Measurements from ENCODE around the gene SMIM14.

The SMIM14 gene

GRCh38 chr4:39502019-39502663 is 136.5 kb downstream of the SMIM14 start:
- DNase-seq (ENCODE audit: low read depth, low spot score): no peak

DNA sequence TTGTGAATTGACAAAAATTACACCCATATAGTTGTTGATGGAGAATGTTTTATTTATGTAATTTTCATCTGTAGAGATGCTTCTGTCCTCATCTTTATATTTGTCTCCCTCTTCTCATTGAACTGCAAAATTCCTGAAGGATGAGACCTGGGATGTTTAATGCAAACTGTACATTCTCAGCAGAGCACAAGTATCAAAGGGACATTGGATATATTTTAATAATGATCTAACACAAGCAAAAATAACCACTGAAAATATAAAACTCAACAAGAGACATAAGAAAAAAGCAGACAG is 140.0 kb downstream of the SMIM14 start:
- no peak for DNase-seq (ENCODE audit: low read depth, low spot score)

GRCh38 chr4:39497909-39498726 is 140.5 kb downstream of the SMIM14 start:
- DNase-seq (ENCODE audit: low read depth, low spot score): no peak
